ENCODE measurements around the gene IRF8.

IRF8 gene

GRCh38 chr16:85924675-85925074 lies 25.7 kb downstream of the IRF8 start:
- DNase-seq (ENCODE audit: low read depth), result no peak
- TF ChIP-seq CTCF (IDR thresholded peaks at IDR 0.05; ENCODE audit: low read depth, low read length) (no peak), POLR2A (IDR thresholded peaks at IDR 0.05; ENCODE audit: extremely low read depth, insufficient read length) (no peak), MYC (IDR thresholded peaks at IDR 0.05; ENCODE audit: low read depth, low read length) (no peak), MAX (IDR thresholded peaks at IDR 0.05; ENCODE audit: low read depth, low read length) (no peak)
- no peak overlapping the region for H3K4me3 ChIP-seq (ENCODE audit: low read depth, low read length)

GRCh38 chr16:85926370-85926769 lies 27.4 kb downstream of the IRF8 start:
- DNase-seq (ENCODE audit: low read depth), result no peak
- TF ChIP-seq MYC (IDR thresholded peaks at IDR 0.05; ENCODE audit: low read depth, low read length), result no peak
- no peak for TF ChIP-seq CTCF (IDR thresholded peaks at IDR 0.05; ENCODE audit: low read depth, low read length)
- H3K4me3 ChIP-seq (ENCODE audit: low read depth, low read length), result no peak overlapping the region

GRCh38 chr16:85927371-85927770 lies 28.4 kb downstream of the IRF8 start:
- DNase-seq (ENCODE audit: low read depth), result no peak
- H3K4me3 ChIP-seq (ENCODE audit: low read depth, low read length), result no peak overlapping the region
- TF ChIP-seq MAX (IDR thresholded peaks at IDR 0.05; ENCODE audit: low read depth, low read length), result no peak
- no peak for TF ChIP-seq POLR2A (IDR thresholded peaks at IDR 0.05; ENCODE audit: extremely low read depth, insufficient read length)

GRCh38 chr16:85927959-85928358 lies 29.0 kb downstream of the IRF8 start:
- peak; percentile 45 for DNase-seq (ENCODE audit: low read depth)
- no peak overlapping the region for H3K4me3 ChIP-seq (ENCODE audit: low read depth, low read length)
- TF ChIP-seq MAX (IDR thresholded peaks at IDR 0.05; ENCODE audit: low read depth, low read length), result no peak

- DNase-seq (ENCODE audit: low read depth), result peak; percentile 97
- H3K4me3 ChIP-seq (ENCODE audit: low read depth, low read length), result no peak overlapping the region
- TF ChIP-seq MYC (IDR thresholded peaks at IDR 0.05; ENCODE audit: low read depth, low read length) (peak; percentile 28; the same call in 1 of the 2 replicates), CTCF (IDR thresholded peaks at IDR 0.05; ENCODE audit: low read depth, low read length) (no peak), MAX (IDR thresholded peaks at IDR 0.05; ENCODE audit: low read depth, low read length) (peak; percentile 58)
These were observed 29.4 kb downstream of the IRF8 start for GRCh38 chr16:85928401-85928820.

GRCh38 chr16:85929259-85929721 lies 30.3 kb downstream of the IRF8 start:
- TF ChIP-seq MYC (IDR thresholded peaks at IDR 0.05; ENCODE audit: low read depth, low read length) (no peak), MAX (IDR thresholded peaks at IDR 0.05; ENCODE audit: low read depth, low read length) (no peak), POLR2A (IDR thresholded peaks at IDR 0.05; ENCODE audit: extremely low read depth, insufficient read length) (no peak), CTCF (IDR thresholded peaks at IDR 0.05; ENCODE audit: low read depth, low read length) (no peak)
- no peak for DNase-seq (ENCODE audit: low read depth)
- H3K4me3 ChIP-seq (ENCODE audit: low read depth, low read length), result no peak overlapping the region

- H3K4me3 ChIP-seq (ENCODE audit: low read depth, low read length), result no peak overlapping the region
- TF ChIP-seq MYC (IDR thresholded peaks at IDR 0.05; ENCODE audit: low read depth, low read length) (no peak), CTCF (IDR thresholded peaks at IDR 0.05; ENCODE audit: low read depth, low read length) (no peak), MAX (IDR thresholded peaks at IDR 0.05; ENCODE audit: low read depth, low read length) (no peak), POLR2A (IDR thresholded peaks at IDR 0.05; ENCODE audit: extremely low read depth, insufficient read length) (no peak)
- DNase-seq (ENCODE audit: low read depth), result peak; percentile 40
These were observed 31.3 kb downstream of the IRF8 start for GRCh38 chr16:85930301-85930700.
